Epithelial cell of proximal tubule (primary cell): ENCODE data around the gene AOC3. TPM values are rescaled to one million over a fixed set of nuclear protein-coding genes. Genes with fewer than 3 reads are reported as not detected.
"Not testable (repeated sequence)": the region's sequence is repeated elsewhere in the genome, so short reads cannot be mapped to it uniquely, and the experiment has no call there.

Experiments used
- DNase-seq: peaks from one replicate; pipeline ENCODE4 v3.0.0-alpha.2; 2011; ENCODE audit warnings: low read depth
- H3K4me3 ChIP-seq: 2 replicates; pipeline ENCODE4 v1.5.1; 2011; ENCODE audit warnings: low read depth, mild to moderate bottlenecking, low read length
- CTCF ChIP-seq: conservative IDR thresholded peaks from 2 replicates; pipeline ENCODE4 v1.5.1; 2012; ENCODE audit warnings: low read depth, mild to moderate bottlenecking, low read length
- total RNA-seq: library from RNA; depleted of rRNA; stranded (reverse); fragments of >200 nt; gene quantifications from 2 replicates; pipeline ENCODE4 v1.2.3, GENCODE V29; 2015

Gene AOC3
- total RNA-seq, 1 donor from 2014 or later = not detected

- TF ChIP-seq CTCF = no peak
- no peak overlapping the region for H3K4me3 ChIP-seq
- no peak for DNase-seq
Observed at GRCh38 chr17:42857389-42857788, 6.4 kb downstream of the AOC3 start.

GRCh38 chr17:42865638-42866094 lies 14.7 kb downstream of the AOC3 start:
- no peak overlapping the region for H3K4me3 ChIP-seq
- no peak for DNase-seq
- no peak for TF ChIP-seq CTCF

- H3K4me3 ChIP-seq = no peak overlapping the region
- no peak for TF ChIP-seq CTCF
- DNase-seq = no peak
Observed at GRCh38 chr17:42866216-42866615, 15.2 kb downstream of the AOC3 start.

DNA sequence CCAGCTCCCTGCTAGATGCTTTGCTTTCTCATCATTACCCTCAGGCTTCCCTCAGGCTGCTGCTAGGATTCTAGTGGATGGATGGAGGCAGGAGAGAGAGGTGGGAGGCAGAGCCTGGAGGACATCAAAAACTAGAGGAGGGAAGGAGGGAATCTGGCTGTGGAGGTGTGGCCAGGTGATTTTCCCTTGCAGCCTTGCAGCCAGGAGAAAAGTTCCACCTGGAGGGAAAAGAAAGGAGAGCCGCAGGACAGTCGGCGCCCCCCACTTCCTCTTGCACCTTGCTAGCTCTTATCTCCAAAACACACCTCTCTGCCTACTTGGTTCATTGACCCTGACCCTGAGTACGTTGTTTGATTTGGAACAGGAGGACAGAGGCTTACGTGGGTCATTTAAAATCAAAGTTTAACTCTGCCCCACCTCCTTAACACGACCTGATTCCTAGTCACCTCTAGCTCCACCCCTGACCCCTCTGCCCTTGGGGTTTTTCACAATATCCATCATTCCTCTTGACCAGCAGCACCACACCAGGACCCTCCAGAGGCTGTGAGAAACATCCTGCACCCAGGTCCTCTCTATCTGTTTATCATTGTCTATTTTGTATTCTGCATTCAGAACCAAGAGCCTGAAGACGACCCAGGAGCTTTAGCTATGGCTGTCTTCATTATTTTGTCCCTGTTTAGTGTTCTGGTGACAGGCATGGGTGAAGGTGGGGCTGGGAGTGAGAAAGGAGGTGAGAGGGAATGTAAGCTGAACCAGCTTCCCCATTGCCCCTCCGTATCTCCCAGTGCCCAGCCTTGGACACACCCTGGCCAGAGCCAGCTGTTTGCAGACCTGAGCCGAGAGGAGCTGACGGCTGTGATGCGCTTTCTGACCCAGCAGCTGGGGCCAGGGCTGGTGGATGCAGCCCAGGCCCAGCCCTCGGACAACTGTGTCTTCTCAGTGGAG lies 15.9 kb downstream of the AOC3 start:
- DNase-seq = no peak
- no peak overlapping the region for H3K4me3 ChIP-seq
- TF ChIP-seq CTCF = no peak

- not testable (repeated sequence) for H3K4me3 ChIP-seq, DNase-seq
Observed at GRCh38 chr17:42867694-42868261, 16.8 kb downstream of the AOC3 start.

GRCh38 chr17:42868338-42868737 lies 17.3 kb downstream of the AOC3 start:
- no peak overlapping the region for H3K4me3 ChIP-seq
- no peak for DNase-seq
- TF ChIP-seq CTCF = no peak

- no peak for DNase-seq
- H3K4me3 ChIP-seq = no peak overlapping the region
- TF ChIP-seq CTCF = no peak
Observed at GRCh38 chr17:42871647-42872046, 20.6 kb downstream of the AOC3 start.
